GM21825 (cell line): Measurements from ENCODE around the gene TCL1B.
A peak's percentile ranks its signal among the peaks of the same experiment; 100 is the strongest.
"Not testable (repeated sequence)": the region's sequence is repeated elsewhere in the genome, so short reads cannot be mapped to it uniquely, and the experiment has no call there.

ENCODE experiments used
- ATAC-seq: cut with Tn5 transposase; IDR thresholded peaks from one replicate; pipeline ENCODE4 v1.9.1; 2021; ENCODE audit warnings: mild to moderate bottlenecking, moderate library complexity; ENCODE audit not compliant: unreplicated experiment

Gene TCL1B

GRCh38 chr14:95685978-95686922, at the start of gene TCL1B:
Gene TCL1B, plus strand, starts transcription at chr14:95686426. Its CDS starts 42 bp downstream, at chr14:95686468.
- no peak for ATAC-seq

- no peak for ATAC-seq
Measured at GRCh38 chr14:95644981-95645380, 41.2 kb upstream of the TCL1B start.

GRCh38 chr14:95645389-95645996, 40.7 kb upstream of the TCL1B start:
- ATAC-seq, result no peak

- no peak for ATAC-seq
Measured at GRCh38 chr14:95647926-95648325, 38.3 kb upstream of the TCL1B start.

- ATAC-seq, result no peak
Measured at GRCh38 chr14:95649230-95649629, 37.0 kb upstream of the TCL1B start.

- ATAC-seq, result no peak
Measured at GRCh38 chr14:95651028-95651427, 35.2 kb upstream of the TCL1B start.

GRCh38 chr14:95651821-95652583, 34.2 kb upstream of the TCL1B start:
- ATAC-seq, result no peak

GRCh38 chr14:95652690-95653089, 33.5 kb upstream of the TCL1B start:
- ATAC-seq, result no peak

- no peak for ATAC-seq
Measured at GRCh38 chr14:95655461-95655860, 30.8 kb upstream of the TCL1B start.

GRCh38 chr14:95656634-95657033, 29.6 kb upstream of the TCL1B start:
- ATAC-seq, result no peak

- ATAC-seq, result no peak
Measured at GRCh38 chr14:95657454-95657853, 28.8 kb upstream of the TCL1B start.

- ATAC-seq, result no peak
Measured at GRCh38 chr14:95659293-95659989, 26.8 kb upstream of the TCL1B start.

GRCh38 chr14:95659990-95660385, 26.2 kb upstream of the TCL1B start:
- ATAC-seq, result no peak

- ATAC-seq, result no peak
Measured at GRCh38 chr14:95660651-95661515, 25.3 kb upstream of the TCL1B start.

GRCh38 chr14:95662376-95663186, 23.6 kb upstream of the TCL1B start:
- peak; percentile 31 for ATAC-seq

- ATAC-seq, result no peak
Measured at GRCh38 chr14:95663226-95663797, 22.9 kb upstream of the TCL1B start.

GRCh38 chr14:95664066-95664465, 22.2 kb upstream of the TCL1B start:
- ATAC-seq, result no peak

- peak; percentile 20 for ATAC-seq
Measured at GRCh38 chr14:95664546-95664945, 21.7 kb upstream of the TCL1B start.

GRCh38 chr14:95665530-95665929, 20.7 kb upstream of the TCL1B start:
- ATAC-seq, result not testable (repeated sequence)
